Right cardiac atrium (tissue), 5 donors: ENCODE measurements around the gene CATSPERD. TPM values are rescaled to one million over a fixed set of nuclear protein-coding genes. Genes with fewer than 3 reads are reported as not detected.

ENCODE experiments used
- ATAC-seq, 2 donors: fragments of 200-7000 bp; cut with Tn5 transposase; one replicate each; pipeline versions ENCODE4 v1.8.0 to v1.9.1; 2020; ENCODE audit warnings: moderate library complexity in 2 of 2, mild to moderate bottlenecking in 1 of 2
- DNase-seq, 3 donors: peaks; one replicate each; pipeline ENCODE4 v3.0.0-alpha.2; 2020
- H3K27ac ChIP-seq: one replicate; pipeline ENCODE4 v1.5.1; 2013; ENCODE audit warnings: mild to moderate bottlenecking, low read length, control low read depth, moderate library complexity
- H3K27me3 ChIP-seq: one replicate; pipeline ENCODE4 v1.6.1; 2013; ENCODE audit not compliant: control insufficient read depth, insufficient read depth
- H3K4me1 ChIP-seq: one replicate; pipeline ENCODE4 v1.6.1; 2013; ENCODE audit warnings: low read length; ENCODE audit not compliant: control insufficient read depth, insufficient read depth
- H3K4me3 ChIP-seq: one replicate; pipeline ENCODE4 v1.5.1; 2013; ENCODE audit warnings: low read length, control low read depth
- H3K9me3 ChIP-seq: one replicate; pipeline ENCODE4 v1.6.1; 2013; ENCODE audit warnings: low read length; ENCODE audit not compliant: control insufficient read depth
- WGBS: extraction: QIAGEN DNeasy Blood & Tissue Kit; methylation state at CpG from one replicate; pipeline ENCODE4 v1.1.7; 2013; 5-methylcytosine and 5-hydroxymethylcytosine counted together
- intact Hi-C, 4 donors: fragments of 100-400 bp; cut with DNase I; formaldehyde crosslinking; loops; one replicate each; pipeline versions ENCODE4 v1.11.0 to v1.14.0; 2022 to 2023
- long read RNA-seq, 4 donors: library from polyadenylated mRNA; unstranded; transcript quantifications; one replicate each; pipeline ENCODE4 v2.0.0, GENCODE V29; 2020 to 2021
- polyA plus RNA-seq: library from polyadenylated mRNA; stranded (reverse); fragments of 200-250 nt; gene quantifications from one replicate; pipeline ENCODE4 v1.2.3, GENCODE V29; 2013
- total RNA-seq, 4 donors: library from RNA; stranded (reverse); fragmentation: NEBNext Ultra II Directional; extraction: Animal tissue kit (Norgen Biotek cat#: 25700); gene quantifications; one replicate each; pipeline ENCODE4 v1.2.1, GENCODE V29; 2021
- donor health status: healthy with polysubstance abuse.
- donor health status: DM: no; HTN: yes; CAD: no.
- donor health status: DM: no; HTN: no; CAD: no.
- donor health status: DM: no; HTN: yes; CAD: no; lungs with severe emphysema.
- donor health status: DM: yes; HTN: yes; CAD: no.

The CATSPERD gene
- total RNA-seq: not detected
- not detected for polyA plus RNA-seq
- long read RNA-seq, donor 1: 0 reads
- long read RNA-seq, donor 2: 0 reads
- long read RNA-seq, donor 3: 0 reads
- long read RNA-seq, donor 4: 0 reads

GRCh38 chr19:5719961-5720790, at the start of gene CATSPERD, which contains the start of gene LONP1:
TSS of gene CATSPERD (plus strand) at chr19:5720637. CDS start at chr19:5720738, 101 bp downstream.
TSS of gene LONP1 (minus strand) at chr19:5720146. CDS start at chr19:5720132, 14 bp downstream.
- peak; percentile 99 for DNase-seq
- WGBS: under 1% methylated on average over 90 of the region's 90 CpGs
- H3K4me3 ChIP-seq: peak within 1 kb of the TSS; percentile 75
- intact Hi-C loops: no loop called here
- peak; percentile 97 to 99 for ATAC-seq
- no peaks in the 10 kb centered on the region for H3K9me3 ChIP-seq
- no peaks in the 10 kb centered on the region for H3K27me3 ChIP-seq
- H3K27ac ChIP-seq: peak within 1 kb of the TSS; percentile 93
- H3K4me1 ChIP-seq: peaks cover 7% of the 10 kb centered on the region

- WGBS: 97% methylated on average over 7 of the region's 7 CpGs
- Histone ChIP-seq H3K4me3 (no peak overlapping the region), H3K9me3 (no peaks in the 10 kb centered on the region), H3K27ac (no peak overlapping the region), H3K27me3 (no peaks in the 10 kb centered on the region), H3K4me1 (peaks cover 4% of the 10 kb centered on the region)
- no peak for ATAC-seq
- peak in 1 of 3 donors; percentile 2 for DNase-seq
- intact Hi-C loops: no loop called here
Measured at GRCh38 chr19:5671600-5671999, 48.8 kb upstream of the CATSPERD start.

- Histone ChIP-seq H3K4me1 (peaks cover 4% of the 10 kb centered on the region), H3K27ac (no peak overlapping the region), H3K4me3 (no peak overlapping the region), H3K27me3 (no peaks in the 10 kb centered on the region), H3K9me3 (no peaks in the 10 kb centered on the region)
- WGBS: 82% methylated on average over 13 of the region's 13 CpGs
- intact Hi-C loops: no loop called here
- DNase-seq (peak in 2 of 3 donors; percentile 6 to 16), ATAC-seq (no peak)
Measured at GRCh38 chr19:5672708-5673459, 47.6 kb upstream of the CATSPERD start.

- WGBS: 100% methylated on average over 1 of the region's 1 CpG
- DNase-seq (no peak), ATAC-seq (no peak)
- Histone ChIP-seq H3K27ac (no peak overlapping the region), H3K4me1 (peaks cover 4% of the 10 kb centered on the region), H3K9me3 (no peaks in the 10 kb centered on the region), H3K27me3 (no peaks in the 10 kb centered on the region), H3K4me3 (no peak overlapping the region)
- intact Hi-C loops: no loop called here
Measured at GRCh38 chr19:5673752-5674151, 46.7 kb upstream of the CATSPERD start.

- DNase-seq: peak in 1 of 3 donors; percentile 9
- Histone ChIP-seq H3K27ac (no peak overlapping the region), H3K9me3 (no peaks in the 10 kb centered on the region), H3K27me3 (no peaks in the 10 kb centered on the region), H3K4me1 (peaks cover 9% of the 10 kb centered on the region), H3K4me3 (no peak overlapping the region)
- 85% methylated on average over 5 of the region's 5 CpGs for WGBS
- intact Hi-C loops: no loop called here
- ATAC-seq: no peak
Measured at GRCh38 chr19:5674714-5675113, 45.7 kb upstream of the CATSPERD start.

GRCh38 chr19:5676105-5676771, 44.2 kb upstream of the CATSPERD start:
- H3K27ac ChIP-seq: no peak overlapping the region
- WGBS: 65% methylated on average over 17 of the region's 17 CpGs
- DNase-seq: peak in 1 of 3 donors; percentile 55
- H3K9me3 ChIP-seq: no peaks in the 10 kb centered on the region
- peaks cover 12% of the 10 kb centered on the region for H3K4me1 ChIP-seq
- no peak for ATAC-seq
- intact Hi-C loops: no loop called here
- no peaks in the 10 kb centered on the region for H3K27me3 ChIP-seq
- no peak overlapping the region for H3K4me3 ChIP-seq

GRCh38 chr19:5676772-5677105, 43.7 kb upstream of the CATSPERD start:
- 64% methylated on average over 13 of the region's 13 CpGs for WGBS
- intact Hi-C loops: no loop called here

GRCh38 chr19:5677136-5677535, 43.3 kb upstream of the CATSPERD start:
- Histone ChIP-seq H3K27me3 (no peaks in the 10 kb centered on the region), H3K9me3 (no peaks in the 10 kb centered on the region), H3K4me3 (no peak overlapping the region), H3K4me1 (peaks cover 13% of the 10 kb centered on the region), H3K27ac (no peak overlapping the region)
- intact Hi-C loops: no loop called here
- ATAC-seq (no peak), DNase-seq (peak in 1 of 3 donors; percentile 43)
- 92% methylated on average over 10 of the region's 10 CpGs for WGBS

More at GRCh38 chr19:5676772-5677105, 43.7 kb upstream of the CATSPERD start:
- Histone ChIP-seq H3K9me3 (no peaks in the 10 kb centered on the region), H3K27ac (no peak overlapping the region), H3K4me3 (no peak overlapping the region), H3K4me1 (peaks cover 13% of the 10 kb centered on the region), H3K27me3 (no peaks in the 10 kb centered on the region)
- peak in 1 of 3 donors; percentile 57 for DNase-seq
- no peak for ATAC-seq

GRCh38 chr19:5677580-5677979, 42.9 kb upstream of the CATSPERD start:
- H3K4me1 ChIP-seq: peaks cover 13% of the 10 kb centered on the region
- WGBS: 88% methylated on average over 9 of the region's 9 CpGs
- no peak overlapping the region for H3K27ac ChIP-seq
- ATAC-seq: no peak
- no peak overlapping the region for H3K4me3 ChIP-seq
- H3K9me3 ChIP-seq: no peaks in the 10 kb centered on the region
- no peaks in the 10 kb centered on the region for H3K27me3 ChIP-seq
- intact Hi-C loops: no loop called here
- DNase-seq: peak in 1 of 3 donors; percentile 51

GRCh38 chr19:5678071-5678718, 42.2 kb upstream of the CATSPERD start:
- WGBS: 88% methylated on average over 22 of the region's 22 CpGs
- Histone ChIP-seq H3K4me1 (peaks cover 13% of the 10 kb centered on the region), H3K4me3 (no peak overlapping the region), H3K9me3 (no peaks in the 10 kb centered on the region), H3K27me3 (no peaks in the 10 kb centered on the region), H3K27ac (no peak overlapping the region)
- intact Hi-C loops: no loop called here
- ATAC-seq: no peak
- peak in 2 of 3 donors; percentile 15 to 48 for DNase-seq
